Breast epithelium (tissue), 4 donors: ENCODE results near the gene LAMC1. TPM values are rescaled to one million over a fixed set of nuclear protein-coding genes. Genes with fewer than 3 reads are reported as not detected.

Experiments
- DNase-seq, 2 donors: peaks; one replicate each; pipeline ENCODE4 v3.0.0-alpha.2; 2019; ENCODE audit warnings: low spot score in 2 of 2
- H3K27ac ChIP-seq, 2 donors: fragments of 200-600 bp; sonication (generic) in 1 of 2; one replicate each; pipeline ENCODE4 v1.5.1; 2016 to 2019; ENCODE audit warnings: mild to moderate bottlenecking in 1 of 2
- H3K27me3 ChIP-seq, 2 donors: fragments of 200-600 bp; sonication (generic) in 1 of 2; one replicate each; pipeline versions ENCODE4 v1.5.1 to v1.6.0; 2017 to 2019; ENCODE audit warnings: control low read depth in 1 of 2, mild to moderate bottlenecking in 1 of 2
- H3K36me3 ChIP-seq: fragments of 200-600 bp; one replicate; pipeline ENCODE4 v1.5.1; 2019
- H3K4me1 ChIP-seq, 2 donors: fragments of 200-600 bp; sonication (generic); one replicate each; pipeline ENCODE4 v1.5.1; 2016 to 2019; ENCODE audit warnings: control low read depth in 1 of 2
- H3K4me3 ChIP-seq, 3 donors: fragments of 200-600 bp; sonication (generic); 1 replicate in 2 of 3; 2 replicates in 1 of 3; pipeline ENCODE4 v1.5.1; 2016 to 2019; ENCODE audit warnings: mild to moderate bottlenecking in 3 of 3, moderate library complexity in 2 of 3
- H3K9me3 ChIP-seq, 2 donors: fragments of 200-600 bp; sonication (generic) in 1 of 2; one replicate each; pipeline ENCODE4 v1.5.1; 2016 to 2019; ENCODE audit warnings: control low read depth in 1 of 2
- POLR2A ChIP-seq: fragments of 450-650 bp; IDR thresholded peaks from one replicate; pipeline ENCODE4 v1.6.1; 2016; ENCODE audit warnings: antibody characterized with exemption, mild to moderate bottlenecking, moderate library complexity
- POLR2AphosphoS5 ChIP-seq, 3 donors: sonication (generic); formaldehyde crosslinking; IDR thresholded peaks; one replicate each; pipeline ENCODE4 v1.6.1; 2017; ENCODE audit warnings: antibody characterized with exemption in 3 of 3
- intact Hi-C: fragments of 100-400 bp; cut with DNase I; formaldehyde crosslinking; loops from one replicate; pipeline ENCODE4 v1.15.1; 2023; ENCODE audit warnings: low total_unique reads
- total RNA-seq, 3 donors: library from RNA; depleted of rRNA; stranded (reverse); fragments of >200 nt; gene quantifications; one replicate each; pipeline ENCODE4 v1.1.0, GENCODE V29; 2016
- TF ChIP-seq, protein P1 (sequence below), 3 donors: fragments of 450-650 bp; IDR thresholded peaks; one replicate each; pipeline ENCODE4 v1.5.1; 2016 to 2017; ENCODE audit warnings: antibody characterized with exemption in 3 of 3, mild to moderate bottlenecking in 3 of 3, moderate library complexity in 3 of 3

LAMC1 gene
- total RNA-seq, 3 donors from 2014 or later = 125 to 679 (median 249) TPM

DNA sequence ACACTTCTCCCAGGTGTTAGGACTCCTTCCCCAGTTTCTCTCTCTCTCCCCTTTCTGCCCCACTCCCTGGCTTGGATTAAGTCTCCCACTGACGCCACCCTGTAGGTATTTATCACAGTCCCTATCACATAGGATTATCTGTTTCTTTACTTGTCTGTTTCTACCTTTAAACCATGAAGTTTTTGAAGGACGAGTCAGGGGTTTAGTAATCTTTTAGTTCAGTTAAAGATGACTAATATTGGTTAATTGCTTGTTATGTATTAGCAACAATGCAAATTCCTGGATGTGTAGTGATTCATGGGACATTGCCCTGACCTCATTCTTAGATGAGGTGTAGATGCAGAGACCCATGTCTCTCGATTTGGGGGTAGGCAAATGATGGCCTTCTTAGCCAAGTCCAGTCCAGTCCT lies 6.4 kb downstream of the LAMC1 start:
- Histone ChIP-seq H3K4me1 (peaks cover 0 to 9% of the 10 kb centered on the region in 2 donors), H3K36me3 (no peaks in the 10 kb centered on the region), H3K9me3 (no peaks in the 10 kb centered on the region), H3K27ac (peak overlapping the region in 1 of 2 donors; percentile 59), H3K4me3 (peak overlapping the region in 1 of 3 donors; percentile 33), H3K27me3 (no peaks in the 10 kb centered on the region)
- no peak for DNase-seq
- TF ChIP-seq, protein P1, sequence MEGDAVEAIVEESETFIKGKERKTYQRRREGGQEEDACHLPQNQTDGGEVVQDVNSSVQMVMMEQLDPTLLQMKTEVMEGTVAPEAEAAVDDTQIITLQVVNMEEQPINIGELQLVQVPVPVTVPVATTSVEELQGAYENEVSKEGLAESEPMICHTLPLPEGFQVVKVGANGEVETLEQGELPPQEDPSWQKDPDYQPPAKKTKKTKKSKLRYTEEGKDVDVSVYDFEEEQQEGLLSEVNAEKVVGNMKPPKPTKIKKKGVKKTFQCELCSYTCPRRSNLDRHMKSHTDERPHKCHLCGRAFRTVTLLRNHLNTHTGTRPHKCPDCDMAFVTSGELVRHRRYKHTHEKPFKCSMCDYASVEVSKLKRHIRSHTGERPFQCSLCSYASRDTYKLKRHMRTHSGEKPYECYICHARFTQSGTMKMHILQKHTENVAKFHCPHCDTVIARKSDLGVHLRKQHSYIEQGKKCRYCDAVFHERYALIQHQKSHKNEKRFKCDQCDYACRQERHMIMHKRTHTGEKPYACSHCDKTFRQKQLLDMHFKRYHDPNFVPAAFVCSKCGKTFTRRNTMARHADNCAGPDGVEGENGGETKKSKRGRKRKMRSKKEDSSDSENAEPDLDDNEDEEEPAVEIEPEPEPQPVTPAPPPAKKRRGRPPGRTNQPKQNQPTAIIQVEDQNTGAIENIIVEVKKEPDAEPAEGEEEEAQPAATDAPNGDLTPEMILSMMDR (IDR thresholded peaks at IDR 0.05) = no peak
- TF ChIP-seq POLR2AphosphoS5 (IDR thresholded peaks at IDR 0.05) (no peak), POLR2A (no peak)
- intact Hi-C loops = no loop called here

GRCh38 chr1:183030053-183030452 lies 6.8 kb downstream of the LAMC1 start:
- TF ChIP-seq POLR2A (no peak), POLR2AphosphoS5 (IDR thresholded peaks at IDR 0.05) (no peak)
- TF ChIP-seq, protein P1 (IDR thresholded peaks at IDR 0.05) = no peak
- intact Hi-C loops = no loop called here
- DNase-seq = no peak

GRCh38 chr1:183032122-183032921 lies 9.1 kb downstream of the LAMC1 start:
- DNase-seq = no peak
- TF ChIP-seq, protein P1 (IDR thresholded peaks at IDR 0.05) = no peak
- TF ChIP-seq POLR2AphosphoS5 (IDR thresholded peaks at IDR 0.05) (no peak), POLR2A (no peak)
- H3K4me1 ChIP-seq = peaks cover 0 to 9% of the 10 kb centered on the region in 2 donors
- no peaks in the 10 kb centered on the region for H3K36me3 ChIP-seq
- intact Hi-C loops = no loop called here
- H3K9me3 ChIP-seq = no peaks in the 10 kb centered on the region
- H3K27ac ChIP-seq = no peak overlapping the region
- no peaks in the 10 kb centered on the region for H3K27me3 ChIP-seq
- H3K4me3 ChIP-seq = no peak overlapping the region

More at GRCh38 chr1:183030053-183030452, 6.8 kb downstream of the LAMC1 start:
- Histone ChIP-seq H3K27ac (peak overlapping the region in 1 of 2 donors; percentile 59), H3K9me3 (no peaks in the 10 kb centered on the region), H3K36me3 (no peaks in the 10 kb centered on the region), H3K4me1 (peaks cover 0 to 9% of the 10 kb centered on the region in 2 donors), H3K4me3 (peak overlapping the region in 1 of 3 donors; percentile 33), H3K27me3 (no peaks in the 10 kb centered on the region)

- H3K27me3 ChIP-seq = no peaks in the 10 kb centered on the region
- intact Hi-C loops = no loop called here
- no peak for DNase-seq
- no peak overlapping the region for H3K4me3 ChIP-seq
- no peaks in the 10 kb centered on the region for H3K9me3 ChIP-seq
- H3K36me3 ChIP-seq = no peaks in the 10 kb centered on the region
- TF ChIP-seq, protein P1 (IDR thresholded peaks at IDR 0.05) = no peak
- no peak for TF ChIP-seq POLR2AphosphoS5 (IDR thresholded peaks at IDR 0.05)
- H3K27ac ChIP-seq = no peak overlapping the region
- peaks cover 0 to 3% of the 10 kb centered on the region in 2 donors for H3K4me1 ChIP-seq
Measured at GRCh38 chr1:183033205-183033604, 10.0 kb downstream of the LAMC1 start.

GRCh38 chr1:183034682-183035081 lies 11.5 kb downstream of the LAMC1 start:
- DNase-seq = no peak
- Histone ChIP-seq H3K27ac (peak overlapping the region in 1 of 2 donors; percentile 26), H3K36me3 (no peaks in the 10 kb centered on the region), H3K27me3 (no peaks in the 10 kb centered on the region), H3K4me1 (peaks cover 0 to 3% of the 10 kb centered on the region in 2 donors), H3K9me3 (no peaks in the 10 kb centered on the region), H3K4me3 (no peak overlapping the region)
- TF ChIP-seq, protein P1 (IDR thresholded peaks at IDR 0.05) = no peak
- TF ChIP-seq POLR2AphosphoS5 (IDR thresholded peaks at IDR 0.05) (no peak), POLR2A (no peak)
- intact Hi-C loops = no loop called here
